Mesenchymal stem cell (in vitro differentiated cells and primary cell): ENCODE results near the gene TSPO.

ENCODE experiments used
- DNase-seq: peaks from one replicate; pipeline ENCODE4 v3.0.0-alpha.2; 2013
- H2AFZ ChIP-seq: one replicate; pipeline ENCODE4 v1.6.1; 2013; ENCODE audit warnings: low read depth, mild to moderate bottlenecking, control low read depth, inconsistent platforms, low read length, moderate library complexity
- H2AK5ac ChIP-seq: 2 replicates; pipeline ENCODE4 v1.6.1; 2013; ENCODE audit warnings: low read length, moderate library complexity, mild to moderate bottlenecking, inconsistent platforms; ENCODE audit not compliant: severe bottlenecking
- H2BK120ac ChIP-seq: one replicate; pipeline ENCODE4 v1.6.1; 2013; ENCODE audit warnings: low read depth, mild to moderate bottlenecking, inconsistent platforms, low read length, moderate library complexity
- H2BK12ac ChIP-seq, 2 experiments: one replicate each; pipeline ENCODE4 v1.6.1; 2013; ENCODE audit warnings: inconsistent platforms in 2 of 2, low read length in 2 of 2, mild to moderate bottlenecking in 2 of 2, moderate library complexity in 2 of 2, control low read depth in 1 of 2
- H2BK15ac ChIP-seq: one replicate; pipeline ENCODE4 v1.6.1; 2013; ENCODE audit warnings: mild to moderate bottlenecking, low read depth, inconsistent platforms; ENCODE audit not compliant: poor library complexity, severe bottlenecking
- H2BK5ac ChIP-seq: 2 replicates; pipeline ENCODE4 v1.6.1; 2013; ENCODE audit warnings: low read depth, mild to moderate bottlenecking, low read length, control low read depth, inconsistent platforms; ENCODE audit not compliant: poor library complexity, severe bottlenecking
- H3K14ac ChIP-seq, 2 experiments: one replicate each; pipeline ENCODE4 v1.6.1; 2013; ENCODE audit warnings: inconsistent platforms in 2 of 2, low read length in 2 of 2, control low read depth in 1 of 2, mild to moderate bottlenecking in 1 of 2, moderate library complexity in 1 of 2
- H3K18ac ChIP-seq, 2 experiments: one replicate each; pipeline ENCODE4 v1.6.1; 2013; ENCODE audit warnings: inconsistent platforms in 2 of 2, low read length in 2 of 2, control low read depth in 1 of 2, low read depth in 1 of 2, mild to moderate bottlenecking in 1 of 2
- H3K23ac ChIP-seq, 2 experiments: one replicate each; pipeline ENCODE4 v1.6.1; 2013; ENCODE audit warnings: inconsistent platforms in 2 of 2, low read length in 2 of 2, mild to moderate bottlenecking in 2 of 2, moderate library complexity in 2 of 2, control low read depth in 1 of 2
- H3K27ac ChIP-seq: 2 replicates; pipeline ENCODE4 v1.5.1; 2013; ENCODE audit warnings: mild to moderate bottlenecking, moderate library complexity, low read length, control low read depth, inconsistent platforms; ENCODE audit not compliant: poor library complexity, severe bottlenecking
- H3K27me3 ChIP-seq, 2 experiments: 2 replicates each; pipeline versions ENCODE4 v1.6.1 to v1.7.0; 2013; ENCODE audit warnings: low read length in 2 of 2, mild to moderate bottlenecking in 2 of 2, moderate library complexity in 2 of 2, control low read depth in 1 of 2, inconsistent platforms in 1 of 2; ENCODE audit not compliant: control insufficient read depth in 1 of 2, insufficient read depth in 1 of 2
- H3K36me3 ChIP-seq, 2 experiments: 2 replicates each; pipeline versions ENCODE4 v1.6.1 to v1.7.0; 2013; ENCODE audit warnings: low read length in 2 of 2, control low read depth in 1 of 2, inconsistent platforms in 1 of 2, low read depth in 1 of 2, mild to moderate bottlenecking in 1 of 2; ENCODE audit not compliant: insufficient read depth in 2 of 2, control insufficient read depth in 1 of 2
- H3K4ac ChIP-seq, 2 experiments: one replicate each; pipeline ENCODE4 v1.6.1; 2013; ENCODE audit warnings: inconsistent platforms in 2 of 2, low read length in 2 of 2, mild to moderate bottlenecking in 2 of 2, moderate library complexity in 2 of 2, control low read depth in 1 of 2, low read depth in 1 of 2
- H3K4me1 ChIP-seq: 2 replicates; pipeline ENCODE4 v1.6.1; 2013; ENCODE audit warnings: low read depth, low read length, control low read depth; ENCODE audit not compliant: control insufficient read depth, insufficient read depth
- H3K4me2 ChIP-seq: 2 replicates; pipeline ENCODE4 v1.6.1; 2013; ENCODE audit warnings: low read length, mild to moderate bottlenecking, inconsistent platforms; ENCODE audit not compliant: poor library complexity, severe bottlenecking
- H3K4me3 ChIP-seq, 2 experiments: 2 replicates each; pipeline versions ENCODE4 v1.5.1 to v1.7.0; 2013; ENCODE audit warnings: low read length in 2 of 2, mild to moderate bottlenecking in 2 of 2, control low read depth in 1 of 2, low read depth in 1 of 2; ENCODE audit not compliant: insufficient read depth in 1 of 2
- H3K79me1 ChIP-seq: replicated peaks from 2 replicates; pipeline ENCODE4 v1.6.1; 2013; ENCODE audit warnings: mild to moderate bottlenecking, control low read depth, low read length, inconsistent platforms; ENCODE audit not compliant: poor library complexity, severe bottlenecking
- H3K9ac ChIP-seq: 2 replicates; pipeline ENCODE4 v1.7.0; 2013; ENCODE audit warnings: mild to moderate bottlenecking, low read length, moderate library complexity
- H3K9me3 ChIP-seq: 2 replicates; pipeline ENCODE4 v1.7.0; 2013; ENCODE audit warnings: mild to moderate bottlenecking, low read length; ENCODE audit not compliant: control insufficient read depth
- H4K8ac ChIP-seq: one replicate; pipeline ENCODE4 v1.6.1; 2013; ENCODE audit warnings: inconsistent platforms, mild to moderate bottlenecking, low read length, moderate library complexity
- H4K91ac ChIP-seq: one replicate; pipeline ENCODE4 v1.6.1; 2013; ENCODE audit warnings: mild to moderate bottlenecking, low read length, inconsistent platforms
- WGBS: methylation state at CpG from one replicate; pipeline ENCODE4 v1.1.7; 2013; ENCODE audit warnings: mixed read lengths; 5-methylcytosine and 5-hydroxymethylcytosine counted together

The TSPO gene

GRCh38 chr22:43187171-43188099, 36.1 kb downstream of the TSPO start:
- Histone ChIP-seq H3K9ac (peak overlapping the region; percentile 82), H3K4me3 (peak overlapping the region; percentile 51 to 77), H4K8ac (peak overlapping the region; percentile 97), H3K36me3 (peaks cover 0 to 3% of the 10 kb centered on the region in 2 experiments), H3K27ac (peak overlapping the region; percentile 92), H2BK120ac (no peak overlapping the region), H2BK12ac (peak overlapping the region in 1 of 2 experiments; percentile 35), H3K9me3 (no peaks in the 10 kb centered on the region), H3K18ac (peak overlapping the region; percentile 83 to 96), H3K4ac (peak overlapping the region in 1 of 2 experiments; percentile 79), H3K27me3 (peaks cover 0 to 3% of the 10 kb centered on the region in 2 experiments), H3K14ac (no peak overlapping the region), H2AFZ (peak overlapping the region; percentile 92), H2AK5ac (peak overlapping the region; percentile 13), H3K23ac (no peak overlapping the region), H2BK15ac (no peak overlapping the region), H3K4me1 (peaks cover 22% of the 10 kb centered on the region), H2BK5ac (no peak overlapping the region), H4K91ac (peak overlapping the region; percentile 52), H3K4me2 (peak overlapping the region; percentile 74), H3K79me1 (peaks cover 24% of the 10 kb centered on the region)
- peak; percentile 89 for DNase-seq
- 13% methylated on average over 54 of the region's 86 CpGs for WGBS

GRCh38 chr22:43188829-43189545, 37.6 kb downstream of the TSPO start:
- H2BK120ac ChIP-seq = no peak overlapping the region
- H3K79me1 ChIP-seq = peaks cover 15% of the 10 kb centered on the region
- peak; percentile 25 for DNase-seq
- H3K18ac ChIP-seq = no peak overlapping the region
- H2AFZ ChIP-seq = no peak overlapping the region
- H3K14ac ChIP-seq = no peak overlapping the region
- WGBS = 99% methylated on average over 5 of the region's 5 CpGs
- peaks cover 0 to 3% of the 10 kb centered on the region in 2 experiments for H3K27me3 ChIP-seq
- no peak overlapping the region for H2BK5ac ChIP-seq
- peak overlapping the region; percentile 12 for H2BK15ac ChIP-seq
- H4K91ac ChIP-seq = no peak overlapping the region
- H3K9me3 ChIP-seq = no peaks in the 10 kb centered on the region
- no peaks in the 10 kb centered on the region for H3K36me3 ChIP-seq
- H3K4me3 ChIP-seq = no peak overlapping the region
- peak overlapping the region; percentile 2 for H4K8ac ChIP-seq
- H2BK12ac ChIP-seq = no peak overlapping the region
- H3K4ac ChIP-seq = no peak overlapping the region
- H2AK5ac ChIP-seq = no peak overlapping the region
- H3K4me1 ChIP-seq = peaks cover 18% of the 10 kb centered on the region
- no peak overlapping the region for H3K9ac ChIP-seq
- H3K27ac ChIP-seq = no peak overlapping the region
- no peak overlapping the region for H3K4me2 ChIP-seq
- no peak overlapping the region for H3K23ac ChIP-seq

- Histone ChIP-seq H2BK5ac (no peak overlapping the region), H3K4me1 (no peaks in the 10 kb centered on the region), H2BK12ac (no peak overlapping the region), H3K18ac (no peak overlapping the region), H3K4ac (no peak overlapping the region), H3K4me3 (no peak overlapping the region), H3K4me2 (no peak overlapping the region), H4K91ac (no peak overlapping the region), H2AK5ac (no peak overlapping the region), H2AFZ (no peak overlapping the region), H3K9ac (no peak overlapping the region), H3K14ac (no peak overlapping the region), H3K79me1 (no peaks in the 10 kb centered on the region), H2BK15ac (no peak overlapping the region), H3K9me3 (no peaks in the 10 kb centered on the region), H3K27me3 (peaks cover 0 to 9% of the 10 kb centered on the region in 2 experiments), H4K8ac (no peak overlapping the region), H3K23ac (no peak overlapping the region), H3K36me3 (no peaks in the 10 kb centered on the region), H3K27ac (no peak overlapping the region), H2BK120ac (no peak overlapping the region)
- DNase-seq = no peak
These were observed 40.5 kb downstream of the TSPO start for GRCh38 chr22:43191831-43192230.
